SJSA1 (cell line): ENCODE results near the gene BARX1. TPM values are rescaled to one million over a fixed set of nuclear protein-coding genes. Genes with fewer than 3 reads are reported as not detected.
"Not testable (repeated sequence)": the region's sequence is repeated elsewhere in the genome, so short reads cannot be mapped to it uniquely, and the experiment has no call there.

ENCODE experiments used
- DNase-seq, 2 experiments: peaks; one replicate each; pipeline ENCODE4 v3.0.0-alpha.2; 2015 to 2020; ENCODE audit warnings: low spot score in 2 of 2, low read depth in 1 of 2
- H3K27ac ChIP-seq: fragments of 250-450 bp; sonication (Bioruptor Pico); 2 replicates; pipeline ENCODE4 v1.5.1; 2020; ENCODE audit warnings: mild to moderate bottlenecking, moderate library complexity
- H3K27me3 ChIP-seq: fragments of 250-450 bp; sonication (Bioruptor Pico); replicated peaks from 2 replicates; pipeline ENCODE4 v1.5.1; 2020; ENCODE audit warnings: mild to moderate bottlenecking, moderate library complexity
- H3K36me3 ChIP-seq: fragments of 250-450 bp; sonication (Bioruptor Pico); 2 replicates; pipeline ENCODE4 v1.5.1; 2020; ENCODE audit warnings: mild to moderate bottlenecking
- H3K4me1 ChIP-seq: fragments of 250-450 bp; sonication (Bioruptor Pico); replicated peaks from 2 replicates; pipeline ENCODE4 v1.6.1; 2021; ENCODE audit warnings: mild to moderate bottlenecking
- H3K4me3 ChIP-seq: fragments of 250-450 bp; sonication (Bioruptor Pico); 2 replicates; pipeline ENCODE4 v1.5.1; 2020; ENCODE audit warnings: mild to moderate bottlenecking
- H3K9me3 ChIP-seq: fragments of 250-450 bp; sonication (Bioruptor Pico); replicated peaks from 2 replicates; pipeline ENCODE4 v1.5.1; 2020; ENCODE audit warnings: mild to moderate bottlenecking
- total RNA-seq: library from RNA; depleted of rRNA; stranded (reverse); fragments of >200 nt; shearing (Covaris generic); gene quantifications from 2 replicates; pipeline ENCODE4 v1.2.3, GENCODE V29; 2014

BARX1 gene
- total RNA-seq, 1 experiment from 2014 or later, result not detected

DNA sequence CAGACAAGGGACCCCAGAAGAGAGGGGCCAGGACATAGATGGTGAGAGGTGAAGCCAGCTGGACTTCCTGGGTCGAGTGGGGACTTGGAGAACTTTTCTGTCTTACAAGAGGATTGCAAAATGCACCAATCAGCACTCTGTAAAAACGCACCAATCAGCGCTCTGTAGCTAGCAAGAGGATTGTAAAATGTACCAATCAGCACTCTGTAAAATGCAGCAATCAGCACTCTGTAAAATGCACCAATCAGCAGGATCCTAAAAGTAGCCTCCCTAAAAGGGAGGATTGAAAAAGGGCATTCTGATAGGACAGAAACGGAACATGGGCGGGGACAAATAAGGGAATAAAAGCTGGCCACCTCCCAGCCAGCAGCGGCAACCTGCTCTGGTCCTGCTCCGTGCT lies 15.6 kb downstream of the BARX1 start:
- not testable (repeated sequence) for H3K4me3 ChIP-seq, H3K9me3 ChIP-seq, H3K4me1 ChIP-seq, H3K36me3 ChIP-seq, H3K27me3 ChIP-seq, DNase-seq, H3K27ac ChIP-seq

DNA sequence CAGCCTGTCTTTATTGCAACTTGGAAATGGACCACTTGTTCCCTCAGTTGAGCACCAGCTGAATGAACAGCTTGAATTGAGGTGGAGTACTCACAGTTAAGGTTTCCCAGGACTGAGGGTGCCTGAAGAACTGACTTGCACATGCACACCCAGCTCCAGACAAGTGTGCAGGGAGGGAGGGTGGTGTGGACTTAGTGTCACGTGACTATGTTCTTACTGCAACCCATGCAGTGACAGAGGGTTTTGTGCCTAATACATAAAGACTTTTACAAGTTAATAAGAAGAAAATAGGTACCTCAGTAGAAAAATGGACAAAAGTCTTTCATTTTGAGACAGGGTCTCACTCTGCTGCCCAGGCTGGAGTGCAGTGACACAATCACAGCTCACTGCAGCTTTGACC lies 18.0 kb downstream of the BARX1 start:
- Histone ChIP-seq H3K4me1 (no peaks in the 10 kb centered on the region), H3K36me3 (no peaks in the 10 kb centered on the region), H3K27me3 (peaks cover 7% of the 10 kb centered on the region; the same call in 1 of the 2 replicates), H3K27ac (no peak overlapping the region), H3K9me3 (no peaks in the 10 kb centered on the region), H3K4me3 (no peak overlapping the region)
- DNase-seq, result no peak

DNA sequence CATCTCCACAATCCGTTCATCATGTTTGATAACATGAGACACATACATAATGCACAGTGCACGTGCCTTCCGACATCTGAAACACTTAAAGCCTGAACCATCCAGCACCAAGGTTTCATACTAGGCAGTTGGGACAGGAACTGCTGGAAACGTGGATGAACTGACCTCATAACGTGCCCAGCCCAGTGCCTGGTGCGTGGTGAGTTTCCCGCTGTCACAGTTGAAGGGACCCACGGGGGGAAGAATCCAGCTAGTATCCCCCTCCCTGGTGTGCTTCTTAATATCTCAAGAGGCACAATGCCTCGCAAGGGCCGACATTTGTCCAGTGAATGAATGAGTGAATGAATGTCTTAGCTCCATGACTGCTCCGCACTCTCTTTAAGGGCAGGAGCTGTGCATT lies 23.2 kb downstream of the BARX1 start:
- no peaks in the 10 kb centered on the region for H3K36me3 ChIP-seq
- H3K4me3 ChIP-seq, result no peak overlapping the region
- peaks cover 7% of the 10 kb centered on the region; the same call in 1 of the 2 replicates for H3K27me3 ChIP-seq
- no peak for DNase-seq
- H3K4me1 ChIP-seq, result no peaks in the 10 kb centered on the region
- H3K9me3 ChIP-seq, result no peaks in the 10 kb centered on the region
- H3K27ac ChIP-seq, result no peak overlapping the region

DNA sequence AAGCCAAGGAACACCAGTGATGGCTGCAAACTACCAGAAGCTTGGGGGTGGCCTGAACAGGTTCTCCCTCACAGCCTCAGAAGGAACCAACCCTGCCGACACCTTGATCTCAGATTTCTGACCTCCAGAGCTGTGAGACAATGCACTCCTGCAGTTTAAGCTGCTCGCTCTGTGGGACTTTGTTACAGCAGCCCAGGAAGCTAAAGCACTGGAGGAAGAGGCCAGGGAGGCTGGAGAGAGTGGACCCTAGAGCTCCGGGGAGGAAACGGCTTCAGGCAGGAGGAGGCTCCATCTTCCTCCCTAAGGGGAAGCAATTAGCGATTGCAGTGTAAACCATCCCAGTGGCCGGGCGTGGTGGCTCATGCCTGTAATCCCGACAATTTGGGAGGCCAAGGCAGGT lies 25.1 kb downstream of the BARX1 start:
- no peak overlapping the region for H3K27ac ChIP-seq
- no peak for DNase-seq
- peaks cover 7% of the 10 kb centered on the region; the same call in 1 of the 2 replicates for H3K27me3 ChIP-seq
- H3K9me3 ChIP-seq, result no peaks in the 10 kb centered on the region
- H3K4me3 ChIP-seq, result no peak overlapping the region
- H3K4me1 ChIP-seq, result no peaks in the 10 kb centered on the region
- H3K36me3 ChIP-seq, result no peaks in the 10 kb centered on the region

DNA sequence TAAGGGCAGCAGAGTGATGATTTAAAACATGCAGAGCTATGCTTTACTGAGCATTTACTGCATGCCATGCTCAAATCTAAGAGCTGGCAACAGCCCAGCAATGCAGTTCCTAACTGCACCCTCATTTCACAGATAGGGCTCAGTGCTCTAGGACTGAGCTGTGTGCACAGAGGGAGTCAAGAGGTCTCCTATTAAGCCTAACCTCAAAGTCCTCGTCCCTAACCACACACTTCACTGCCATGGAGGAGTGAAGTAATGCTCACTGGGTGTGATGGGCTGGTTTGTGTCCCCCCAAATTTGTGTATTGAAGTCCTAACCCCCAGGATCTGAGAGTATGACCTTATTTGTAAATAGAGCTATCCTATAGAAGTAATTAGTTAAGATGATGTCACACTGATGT lies 25.9 kb downstream of the BARX1 start:
- Histone ChIP-seq H3K4me3 (no peak overlapping the region), H3K27me3 (peaks cover 7% of the 10 kb centered on the region; the same call in 1 of the 2 replicates), H3K9me3 (no peaks in the 10 kb centered on the region), H3K36me3 (no peaks in the 10 kb centered on the region), H3K4me1 (no peaks in the 10 kb centered on the region), H3K27ac (no peak overlapping the region)
- DNase-seq, result no peak

DNA sequence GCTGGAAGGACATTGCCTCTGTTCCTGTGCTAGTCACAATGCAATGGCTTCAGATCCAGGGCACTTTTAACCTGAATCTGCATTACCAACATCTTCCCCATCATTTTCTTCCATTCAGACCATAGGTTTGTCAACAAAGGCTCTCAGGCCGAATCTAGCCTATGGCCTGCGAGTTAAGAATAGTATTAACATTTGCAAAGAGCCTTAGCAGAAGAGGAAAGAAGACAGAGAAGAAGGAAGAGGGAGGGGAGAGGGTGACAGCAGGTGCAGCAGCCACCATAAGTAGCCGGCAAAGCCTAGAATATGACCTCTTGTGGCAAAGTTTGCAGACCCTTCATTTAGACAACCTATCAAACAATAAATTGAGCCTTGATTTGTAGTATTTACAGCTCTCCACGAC lies 32.6 kb downstream of the BARX1 start:
- Histone ChIP-seq H3K27me3 (no peaks in the 10 kb centered on the region), H3K36me3 (no peaks in the 10 kb centered on the region), H3K4me3 (no peak overlapping the region), H3K9me3 (no peaks in the 10 kb centered on the region), H3K4me1 (no peaks in the 10 kb centered on the region), H3K27ac (no peak overlapping the region)
- no peak for DNase-seq

DNA sequence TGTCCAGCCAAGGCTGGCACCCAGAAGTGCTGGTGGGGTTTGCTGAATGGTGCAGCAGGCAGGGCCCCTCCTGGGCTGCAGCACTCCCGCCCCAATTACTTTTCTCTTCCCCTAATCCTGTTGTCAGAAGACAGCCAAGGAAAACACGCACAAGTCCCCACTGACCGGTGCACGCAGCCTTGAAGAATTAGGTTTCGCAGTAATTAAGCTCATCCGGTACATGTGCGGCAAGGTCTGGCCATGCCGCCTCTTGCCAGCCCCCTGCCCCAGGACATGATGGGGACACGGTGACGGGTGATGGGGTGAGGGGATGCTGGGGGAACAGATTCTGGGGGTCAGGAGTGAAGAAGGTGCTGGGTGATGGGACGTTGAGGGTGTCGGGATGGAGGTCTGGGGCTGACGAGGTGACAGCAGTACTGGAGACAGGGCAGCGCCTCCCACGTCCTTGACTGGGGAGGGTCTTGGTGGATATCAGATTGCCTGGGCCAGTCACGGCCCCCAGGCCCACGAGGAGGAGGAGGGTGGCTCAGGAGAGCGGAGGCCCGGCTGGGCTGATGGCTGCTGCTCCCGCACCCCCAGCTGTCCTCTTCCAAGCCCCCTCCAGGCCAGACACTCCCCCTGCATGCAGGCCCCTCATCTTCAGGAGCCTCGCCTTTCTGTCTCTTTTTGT lies 34.9 kb downstream of the BARX1 start:
- no peaks in the 10 kb centered on the region for H3K27me3 ChIP-seq
- no peaks in the 10 kb centered on the region for H3K36me3 ChIP-seq
- DNase-seq, result no peak

DNA sequence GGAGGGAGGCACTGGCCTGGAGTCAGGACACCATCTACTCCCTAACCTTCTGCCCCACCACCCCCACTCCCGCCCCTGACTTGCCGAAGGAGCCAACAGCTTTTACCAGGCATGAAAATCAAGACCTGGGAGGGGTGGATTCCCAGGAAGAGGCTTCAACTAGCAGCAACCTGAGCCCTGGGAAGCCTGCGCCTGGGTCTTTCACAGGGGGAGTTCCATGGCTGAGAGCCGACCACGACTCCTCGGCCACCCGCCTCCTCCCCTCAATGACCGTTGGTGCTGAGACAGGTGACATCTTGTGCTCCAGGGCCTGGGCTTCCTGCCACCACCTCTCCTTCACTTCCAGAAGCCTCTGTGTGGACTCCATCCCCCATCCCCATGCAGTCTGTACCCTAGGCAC lies 37.1 kb downstream of the BARX1 start:
- no peaks in the 10 kb centered on the region for H3K27me3 ChIP-seq

More for the DNA sequence above, 34.9 kb downstream of the BARX1 start:
- Histone ChIP-seq H3K27ac (no peak overlapping the region), H3K4me1 (no peaks in the 10 kb centered on the region), H3K9me3 (no peaks in the 10 kb centered on the region), H3K4me3 (no peak overlapping the region)

DNA sequence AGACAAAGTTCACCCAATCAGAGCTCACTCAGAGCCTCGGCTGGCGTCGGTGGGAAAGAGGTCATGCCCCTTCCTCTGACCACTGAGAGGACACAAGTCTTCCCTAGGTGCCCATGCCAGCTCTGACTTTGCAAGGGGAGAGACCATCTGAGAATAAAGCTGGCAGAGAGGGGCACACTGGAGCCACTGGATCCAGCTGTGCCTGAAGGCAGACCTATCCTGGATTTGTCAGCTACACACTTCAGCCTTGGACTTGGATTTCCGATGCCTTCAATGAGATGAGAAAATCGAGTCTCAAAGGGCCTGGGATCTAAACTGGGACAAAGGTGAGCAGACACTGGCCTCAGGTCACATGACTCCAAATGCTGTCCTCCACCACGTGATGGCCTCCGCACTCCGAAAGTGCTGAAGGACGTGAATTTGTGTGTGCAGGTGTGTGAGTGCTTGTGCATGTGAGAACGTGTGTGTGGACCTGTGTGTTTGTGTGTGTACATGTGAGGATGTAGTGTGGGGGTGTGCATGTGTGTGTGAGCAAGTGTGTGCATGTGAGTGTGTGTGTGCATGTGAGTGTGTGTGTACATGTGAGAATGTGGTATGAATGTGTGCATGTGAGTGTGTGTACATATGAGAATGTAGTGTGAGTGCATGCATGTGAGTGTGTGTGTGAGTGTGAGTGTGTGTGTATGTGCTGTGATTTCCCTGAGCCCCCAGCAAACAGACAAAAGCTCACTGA lies 37.9 kb downstream of the BARX1 start:
- H3K36me3 ChIP-seq, result no peaks in the 10 kb centered on the region
- no peaks in the 10 kb centered on the region for H3K9me3 ChIP-seq
- no peak for DNase-seq
- H3K4me3 ChIP-seq, result no peak overlapping the region
- H3K27ac ChIP-seq, result no peak overlapping the region
- H3K27me3 ChIP-seq, result no peaks in the 10 kb centered on the region
- no peaks in the 10 kb centered on the region for H3K4me1 ChIP-seq

More for the DNA sequence above, 37.1 kb downstream of the BARX1 start:
- no peak for DNase-seq
- Histone ChIP-seq H3K4me3 (no peak overlapping the region), H3K4me1 (no peaks in the 10 kb centered on the region), H3K9me3 (no peaks in the 10 kb centered on the region), H3K27ac (no peak overlapping the region), H3K36me3 (no peaks in the 10 kb centered on the region)

DNA sequence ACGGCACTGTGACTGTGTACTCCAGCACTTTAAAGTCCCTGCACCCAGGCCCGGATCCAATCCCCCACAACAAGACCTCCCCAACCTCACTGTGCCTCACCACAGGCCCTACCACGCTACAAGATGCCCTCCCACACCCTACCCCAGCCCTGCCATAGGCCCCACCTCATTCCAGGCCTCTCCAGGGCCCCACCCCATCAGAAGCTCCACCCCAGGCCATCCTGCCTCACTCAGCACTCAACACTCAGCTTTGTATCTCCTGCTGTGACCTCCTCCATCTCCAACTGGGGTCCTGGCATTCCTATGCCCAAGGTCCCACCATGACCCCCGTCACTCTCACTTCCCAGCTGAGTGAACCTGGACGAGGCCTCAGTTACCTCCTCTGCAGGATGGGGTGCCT lies 38.8 kb downstream of the BARX1 start:
- DNase-seq, result no peak
- no peak overlapping the region for H3K4me3 ChIP-seq
- no peaks in the 10 kb centered on the region for H3K9me3 ChIP-seq
- no peaks in the 10 kb centered on the region for H3K27me3 ChIP-seq
- H3K27ac ChIP-seq, result no peak overlapping the region
- no peaks in the 10 kb centered on the region for H3K4me1 ChIP-seq
- no peaks in the 10 kb centered on the region for H3K36me3 ChIP-seq

DNA sequence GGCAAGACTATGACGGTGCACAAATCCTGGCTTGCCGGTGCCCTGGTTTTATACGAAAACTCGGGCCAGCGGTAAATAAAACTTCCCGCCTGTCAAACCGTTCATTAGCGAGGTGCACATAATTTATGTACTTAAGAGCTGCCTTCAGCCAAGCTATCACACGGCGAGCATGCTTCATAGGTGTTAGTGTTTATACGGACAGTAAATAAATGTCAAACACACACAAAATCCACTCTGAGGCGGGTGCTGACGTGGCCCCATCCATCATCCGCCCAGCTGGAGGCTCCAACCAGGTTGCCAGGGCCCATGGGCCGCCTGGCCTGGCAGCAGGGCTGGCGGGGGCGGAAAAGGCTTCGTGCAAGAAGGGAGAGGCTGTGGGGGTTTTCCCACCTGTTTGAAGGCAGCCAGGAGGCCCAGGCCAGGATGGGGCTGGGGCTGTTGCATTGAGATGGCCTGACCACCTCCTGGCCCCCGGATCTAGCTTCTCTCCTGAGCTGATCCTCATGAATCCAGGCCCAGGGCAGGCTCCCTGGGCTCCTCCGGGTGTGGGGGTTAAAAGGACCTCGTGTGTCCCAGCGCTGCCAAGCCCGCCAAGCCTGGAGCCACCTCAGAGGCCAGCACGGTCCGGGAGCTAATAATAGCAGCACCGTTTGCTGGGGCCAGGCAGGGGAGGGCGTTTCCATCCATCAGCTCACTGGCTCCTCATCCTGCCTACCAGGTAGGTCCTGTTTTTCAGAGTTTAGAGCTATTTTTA lies 43.2 kb downstream of the BARX1 start:
- Histone ChIP-seq H3K36me3 (no peaks in the 10 kb centered on the region), H3K4me3 (no peak overlapping the region), H3K27me3 (no peaks in the 10 kb centered on the region), H3K4me1 (no peaks in the 10 kb centered on the region), H3K9me3 (no peaks in the 10 kb centered on the region), H3K27ac (no peak overlapping the region)
- no peak for DNase-seq

DNA sequence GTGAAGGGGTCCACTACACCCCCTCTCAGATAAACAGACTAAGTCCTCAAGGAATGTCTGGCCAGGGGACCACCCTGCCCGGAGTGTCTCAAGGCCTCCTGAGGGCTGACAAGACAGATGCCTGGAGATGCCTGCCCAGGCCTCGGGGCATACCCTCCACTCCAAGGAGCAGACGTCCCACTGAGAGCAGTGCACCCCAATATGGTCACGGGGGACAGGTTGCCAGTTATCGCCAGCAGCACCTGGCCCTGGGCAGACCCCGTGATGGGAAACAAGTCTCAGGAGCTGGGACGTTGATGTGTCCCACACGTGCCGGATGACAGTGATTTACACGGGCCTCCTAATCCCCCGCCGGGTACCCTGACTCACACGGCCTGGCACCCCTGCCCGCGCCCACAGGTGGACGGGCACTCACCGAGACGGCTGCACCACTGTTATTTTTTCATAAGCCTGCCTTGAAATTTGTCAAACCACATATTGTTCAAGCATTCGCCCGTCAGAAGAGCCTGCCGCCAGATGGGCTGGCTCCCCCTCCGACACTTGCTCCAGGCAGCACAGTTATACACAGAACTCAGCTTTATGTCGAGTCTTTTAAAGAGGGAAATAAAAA lies 43.9 kb downstream of the BARX1 start:
- DNase-seq, result no peak
- no peaks in the 10 kb centered on the region for H3K4me1 ChIP-seq
- no peak overlapping the region for H3K27ac ChIP-seq
- no peaks in the 10 kb centered on the region for H3K27me3 ChIP-seq
- no peaks in the 10 kb centered on the region for H3K9me3 ChIP-seq
- H3K4me3 ChIP-seq, result no peak overlapping the region
- no peaks in the 10 kb centered on the region for H3K36me3 ChIP-seq

DNA sequence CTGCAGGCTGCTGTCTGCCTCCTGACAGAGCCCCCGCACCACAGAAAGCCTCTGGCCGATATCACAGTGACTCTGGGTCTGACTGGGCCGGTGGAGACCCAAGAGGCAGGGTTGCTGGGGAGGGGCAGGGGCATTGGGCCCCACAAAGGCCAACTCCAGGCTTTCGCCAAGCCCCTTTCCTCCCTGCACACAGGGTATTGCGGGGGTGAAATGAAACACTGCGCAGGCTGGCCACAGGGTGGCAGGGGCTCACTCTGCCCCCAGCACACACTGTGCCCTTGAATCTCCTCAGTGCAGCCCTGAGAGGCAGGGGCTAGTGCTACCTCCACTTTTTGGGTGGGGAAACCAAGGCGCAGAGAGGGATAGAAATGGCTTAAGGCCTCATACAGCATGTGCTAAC lies 44.6 kb downstream of the BARX1 start:
- H3K27me3 ChIP-seq, result no peaks in the 10 kb centered on the region
- H3K36me3 ChIP-seq, result no peaks in the 10 kb centered on the region
- H3K4me3 ChIP-seq, result no peak overlapping the region
- no peaks in the 10 kb centered on the region for H3K4me1 ChIP-seq
- no peak overlapping the region for H3K27ac ChIP-seq
- no peaks in the 10 kb centered on the region for H3K9me3 ChIP-seq
- no peak for DNase-seq

DNA sequence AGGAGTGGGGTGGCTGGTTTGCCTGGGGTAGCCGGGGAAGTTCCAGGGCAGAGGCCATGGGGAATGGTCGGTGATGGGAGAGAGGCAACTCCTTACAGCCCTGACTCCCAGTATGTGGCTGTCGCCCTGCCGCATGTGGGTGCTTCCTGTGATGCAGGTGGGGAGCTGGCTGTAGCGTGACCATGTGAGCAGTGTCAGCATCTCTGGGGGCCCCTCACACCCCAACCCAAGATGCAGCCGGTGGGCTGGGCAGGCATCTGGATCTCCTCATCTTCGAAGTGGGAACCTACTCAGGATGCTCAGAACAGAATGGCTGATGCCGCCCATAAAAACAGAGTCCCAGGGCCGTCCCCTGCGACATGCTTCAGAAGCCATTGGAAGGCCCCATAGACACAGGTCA lies 45.0 kb downstream of the BARX1 start:
- Histone ChIP-seq H3K36me3 (no peaks in the 10 kb centered on the region), H3K9me3 (no peaks in the 10 kb centered on the region), H3K27ac (no peak overlapping the region), H3K4me3 (no peak overlapping the region), H3K27me3 (no peaks in the 10 kb centered on the region), H3K4me1 (no peaks in the 10 kb centered on the region)
- DNase-seq, result no peak
